ENCODE measurements around the gene KCNE3.

DNA sequence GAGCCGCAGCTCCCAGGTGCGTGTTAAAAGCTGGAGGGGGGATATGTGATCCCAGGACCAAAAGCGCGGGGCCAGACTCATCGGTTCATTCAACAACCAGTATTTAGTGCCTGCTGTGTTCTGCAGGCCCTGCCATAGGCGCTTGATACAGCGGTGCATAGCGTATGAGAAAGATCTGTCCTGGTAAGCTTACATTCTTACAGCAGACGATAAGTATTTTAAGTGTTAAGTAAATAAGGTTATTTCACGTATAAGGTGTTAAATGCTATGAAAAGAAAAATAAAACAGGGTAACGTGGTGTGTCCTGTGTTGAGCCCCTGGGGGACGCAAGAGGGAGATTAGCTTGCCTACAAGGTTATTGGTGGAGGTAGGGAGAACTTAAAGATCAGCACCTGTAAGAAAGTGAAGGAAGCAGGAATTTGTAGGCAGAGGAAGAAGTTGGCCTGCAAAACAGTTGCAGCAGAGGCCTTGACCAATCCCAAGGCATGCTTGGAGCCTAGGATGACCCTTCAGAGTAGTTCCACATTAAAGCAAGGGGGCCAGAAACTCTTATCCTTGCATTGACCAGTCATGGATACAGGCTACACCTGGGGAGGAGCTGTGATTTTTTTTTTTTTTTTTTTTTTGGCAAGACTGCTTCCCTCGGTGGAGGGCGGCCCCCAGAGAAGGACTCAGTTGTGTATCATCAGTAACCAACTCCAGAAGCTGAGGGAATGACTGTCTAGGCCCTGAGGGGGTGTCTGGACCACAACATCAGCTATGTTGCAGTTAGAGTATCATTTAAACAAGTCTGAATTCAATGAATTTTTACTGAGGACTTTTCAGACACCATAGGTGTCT lies 26.7 kb upstream of the KCNE3 start:
- TF ChIP-seq, protein P1, sequence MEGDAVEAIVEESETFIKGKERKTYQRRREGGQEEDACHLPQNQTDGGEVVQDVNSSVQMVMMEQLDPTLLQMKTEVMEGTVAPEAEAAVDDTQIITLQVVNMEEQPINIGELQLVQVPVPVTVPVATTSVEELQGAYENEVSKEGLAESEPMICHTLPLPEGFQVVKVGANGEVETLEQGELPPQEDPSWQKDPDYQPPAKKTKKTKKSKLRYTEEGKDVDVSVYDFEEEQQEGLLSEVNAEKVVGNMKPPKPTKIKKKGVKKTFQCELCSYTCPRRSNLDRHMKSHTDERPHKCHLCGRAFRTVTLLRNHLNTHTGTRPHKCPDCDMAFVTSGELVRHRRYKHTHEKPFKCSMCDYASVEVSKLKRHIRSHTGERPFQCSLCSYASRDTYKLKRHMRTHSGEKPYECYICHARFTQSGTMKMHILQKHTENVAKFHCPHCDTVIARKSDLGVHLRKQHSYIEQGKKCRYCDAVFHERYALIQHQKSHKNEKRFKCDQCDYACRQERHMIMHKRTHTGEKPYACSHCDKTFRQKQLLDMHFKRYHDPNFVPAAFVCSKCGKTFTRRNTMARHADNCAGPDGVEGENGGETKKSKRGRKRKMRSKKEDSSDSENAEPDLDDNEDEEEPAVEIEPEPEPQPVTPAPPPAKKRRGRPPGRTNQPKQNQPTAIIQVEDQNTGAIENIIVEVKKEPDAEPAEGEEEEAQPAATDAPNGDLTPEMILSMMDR (conservative IDR thresholded peaks at IDR 0.05; ENCODE audit: low read length) = no peak; the same call in 1 of the 2 replicates
- no peak for TF ChIP-seq EZH2phosphoT487 (IDR thresholded peaks at IDR 0.05; ENCODE audit: borderline replicate concordance)
